ENCODE results near the gene LDB2. TPM values are rescaled to one million over a fixed set of nuclear protein-coding genes. Genes with fewer than 3 reads are reported as not detected.

Gene LDB2
- total and polyA plus RNA-seq, 2 experiments from 2014 or later = 48.6 to 80.1 TPM

GRCh38 chr4:16770710-16771285 lies 127.6 kb downstream of the LDB2 start:
- H3K9me2 ChIP-seq (ENCODE audit: insufficient read depth) = no peaks in the 10 kb centered on the region; the same call in 1 of the 2 replicates
- Mint-ChIP-seq H3K9me3 (peaks cover 8% of the 10 kb centered on the region), H3K4me1 (peaks cover 18% of the 10 kb centered on the region), H3K36me3 (ENCODE audit: low read depth) (peaks cover 23% of the 10 kb centered on the region), H3K27me3 (ENCODE audit: insufficient read depth, low read depth, poor library complexity) (no peaks in the 10 kb centered on the region), H3K27ac (no peak overlapping the region), H3K4me3 (no peak overlapping the region)
- H4K20me1 ChIP-seq (replicated peaks; ENCODE audit: insufficient read depth) = no peaks in the 10 kb centered on the region
- no peak overlapping the region for H3K27ac ChIP-seq (ENCODE audit: low read depth)
- H3K4me2 ChIP-seq = no peak overlapping the region
- no peak overlapping the region for H2AFZ ChIP-seq
- H3K4me3 ChIP-seq = no peak overlapping the region
- no peaks in the 10 kb centered on the region for H3F3A ChIP-seq (replicated peaks; ENCODE audit: low read depth)
- peaks cover 9% of the 10 kb centered on the region for H3K4me1 ChIP-seq (ENCODE audit: insufficient read depth)
- DNase-seq (ENCODE audit: low spot score) = no peak
- no peak for ATAC-seq
- H3K79me2 ChIP-seq (replicated peaks; ENCODE audit: insufficient read depth) = peaks cover 20% of the 10 kb centered on the region
- no peak for TF ChIP-seq CREB1 (CRISPR knock-in tag; IDR thresholded peaks at IDR 0.05; ENCODE audit: low read depth)
- no peak for TF ChIP-seq NANOG (IDR thresholded peaks at IDR 0.05; ENCODE audit: borderline replicate concordance)
- no peak for TF ChIP-seq CTCF (conservative IDR thresholded peaks at IDR 0.05; ENCODE audit: low read depth in 2 of 2)
- no peak for TF ChIP-seq EZH2 (IDR thresholded peaks at IDR 0.05; ENCODE audit: low read depth, unreplicated experiment)
- TF ChIP-seq ZNF462 (CRISPR knock-in tag; IDR thresholded peaks at IDR 0.05) = no peak
- no peak for TF ChIP-seq STAT1 (IDR thresholded peaks at IDR 0.05; ENCODE audit: unreplicated experiment)
- no peak for TF ChIP-seq ETS1 (IDR thresholded peaks at IDR 0.05)
- TF ChIP-seq POLR2AphosphoS5 (IDR thresholded peaks at IDR 0.05; ENCODE audit: low read depth) = no peak
- no peak for TF ChIP-seq REST (IDR thresholded peaks at IDR 0.05; ENCODE audit: unreplicated experiment)
- TF ChIP-seq EZH2phosphoT487 (IDR thresholded peaks at IDR 0.05; ENCODE audit: unreplicated experiment) = no peak
- no peak for TF ChIP-seq ZNF331 (CRISPR knock-in tag; IDR thresholded peaks at IDR 0.05; ENCODE audit: low read depth)
- TF ChIP-seq JUNB (IDR thresholded peaks at IDR 0.05; ENCODE audit: unreplicated experiment) = no peak
- no peak for TF ChIP-seq ZNF114 (CRISPR knock-in tag; IDR thresholded peaks at IDR 0.05)
- H3K36me3 ChIP-seq (ENCODE audit: insufficient read depth) = no peaks in the 10 kb centered on the region
- H3K27me3 ChIP-seq (ENCODE audit: insufficient read depth) = no peaks in the 10 kb centered on the region
